Neural progenitor cell (in vitro differentiated cells): Measurements from ENCODE around the gene BFSP1. TPM values are rescaled to one million over a fixed set of nuclear protein-coding genes. Genes with fewer than 3 reads are reported as not detected.

Experiments
- DNase-seq: peaks from one replicate; pipeline ENCODE4 v3.0.0-alpha.2; 2016; ENCODE audit warnings: low spot score
- H2AFZ ChIP-seq: fragments of 200-600 bp; sonication (generic); replicated peaks from 2 replicates; pipeline ENCODE4 v1.6.1; 2016; ENCODE audit warnings: antibody characterized with exemption
- H3F3A ChIP-seq: fragments of 200-600 bp; sonication (generic); 2 replicates; pipeline ENCODE4 v1.6.1; 2016; ENCODE audit warnings: antibody characterized with exemption, low read depth
- H3K27ac ChIP-seq: fragments of 200-600 bp; sonication (generic); 2 replicates; pipeline ENCODE4 v1.5.1; 2016; ENCODE audit warnings: mild to moderate bottlenecking
- H3K27me3 ChIP-seq: fragments of 200-600 bp; sonication (generic); 2 replicates; pipeline ENCODE4 v1.6.1; 2016; ENCODE audit warnings: mild to moderate bottlenecking, moderate library complexity
- H3K36me3 ChIP-seq: fragments of 200-600 bp; sonication (generic); 2 replicates; pipeline ENCODE4 v1.5.1; 2016
- H3K4me1 ChIP-seq: fragments of 200-600 bp; sonication (generic); 2 replicates; pipeline ENCODE4 v1.6.1; 2016; ENCODE audit warnings: mixed run types
- H3K4me2 ChIP-seq: fragments of 200-600 bp; sonication (generic); 2 replicates; pipeline ENCODE4 v1.6.1; 2016
- H3K4me3 ChIP-seq: fragments of 200-600 bp; sonication (generic); 2 replicates; pipeline ENCODE4 v1.5.1; 2016
- H3K79me2 ChIP-seq: fragments of 200-600 bp; sonication (generic); 2 replicates; pipeline ENCODE4 v1.6.1; 2016; ENCODE audit warnings: low read depth
- H3K9ac ChIP-seq: fragments of 200-600 bp; sonication (generic); 2 replicates; pipeline ENCODE4 v1.6.1; 2016
- H3K9me3 ChIP-seq: fragments of 200-600 bp; sonication (generic); 2 replicates; pipeline ENCODE4 v1.5.1; 2016; ENCODE audit warnings: low read depth
- H4K20me1 ChIP-seq: fragments of 200-600 bp; sonication (generic); 2 replicates; pipeline ENCODE4 v1.6.1; 2016; ENCODE audit warnings: low read depth
- H3K27ac Mint-ChIP-seq: 3 replicates; pipeline ENCODE4 v1.8.0; 2021; ENCODE audit warnings: mixed read lengths
- H3K27me3 Mint-ChIP-seq: 2 replicates; pipeline ENCODE4 v1.8.0; 2022; ENCODE audit warnings: low read depth, mild to moderate bottlenecking, inconsistent platforms, moderate library complexity, mixed read lengths; ENCODE audit not compliant: insufficient read depth
- H3K36me3 Mint-ChIP-seq: 3 replicates; pipeline ENCODE4 v1.8.0; 2021; ENCODE audit warnings: mixed read lengths
- H3K4me1 Mint-ChIP-seq: 3 replicates; pipeline ENCODE4 v1.8.0; 2021; ENCODE audit warnings: mixed read lengths
- H3K4me3 Mint-ChIP-seq: 3 replicates; pipeline ENCODE4 v1.8.0; 2021; ENCODE audit warnings: mild to moderate bottlenecking, moderate library complexity, mixed read lengths
- H3K9me3 Mint-ChIP-seq: 3 replicates; pipeline ENCODE4 v1.8.0; 2020; ENCODE audit warnings: mixed read lengths
- EZH2 ChIP-seq: fragments of 200-600 bp; sonication (generic); IDR thresholded peaks from 2 replicates; pipeline ENCODE4 v1.6.1; 2017; ENCODE audit warnings: antibody characterized with exemption, mild to moderate bottlenecking, moderate library complexity
- EZH2phosphoT487 ChIP-seq: fragments of 200-600 bp; sonication (generic); IDR thresholded peaks from 2 replicates; pipeline ENCODE4 v1.6.1; 2017; ENCODE audit warnings: antibody characterized with exemption
- total RNA-seq: library from RNA; depleted of rRNA; stranded (reverse); fragments of >200 nt; gene quantifications from 2 replicates; pipeline ENCODE4 v1.2.3, GENCODE V29; 2015; ENCODE audit warnings: low replicate concordance
- TF ChIP-seq, protein P1 (sequence below): fragments of 200-600 bp; sonication (generic); IDR thresholded peaks from 2 replicates; pipeline ENCODE4 v1.5.1; 2017; ENCODE audit warnings: antibody characterized with exemption, mild to moderate bottlenecking

BFSP1 gene
- total RNA-seq, 1 donor from 2014 or later = not detected

DNA sequence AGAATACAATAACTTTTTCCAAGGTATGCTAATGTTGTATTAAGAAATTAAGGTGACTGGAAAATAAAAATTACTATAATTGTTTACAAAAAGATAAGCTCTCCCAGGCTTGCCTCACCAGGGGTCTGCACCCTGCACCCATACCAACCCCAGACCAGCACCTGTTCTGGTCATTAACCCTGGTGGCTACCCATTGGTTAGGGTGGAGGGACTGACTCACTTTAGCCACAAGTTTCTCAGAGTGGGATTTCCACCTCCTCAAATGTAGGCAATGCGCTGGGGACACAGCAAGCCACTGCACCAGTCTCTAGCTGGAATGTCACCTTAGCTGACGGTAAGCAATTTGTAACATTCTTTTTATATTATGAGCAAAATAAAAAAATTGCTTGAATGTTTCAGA is 83.1 kb downstream of the BFSP1 start:
- Histone ChIP-seq H3K4me3 (no peak overlapping the region), H3K79me2 (no peaks in the 10 kb centered on the region), H3K4me2 (no peak overlapping the region), H3K36me3 (no peaks in the 10 kb centered on the region), H3K9me3 (no peaks in the 10 kb centered on the region), H3K9ac (no peak overlapping the region), H3F3A (no peaks in the 10 kb centered on the region), H3K4me1 (no peaks in the 10 kb centered on the region), H4K20me1 (no peaks in the 10 kb centered on the region), H3K27me3 (no peaks in the 10 kb centered on the region), H2AFZ (no peak overlapping the region), H3K27ac (no peak overlapping the region)
- DNase-seq = no peak
- Mint-ChIP-seq H3K4me1 (no peaks in the 10 kb centered on the region), H3K4me3 (no peak overlapping the region), H3K36me3 (no peaks in the 10 kb centered on the region), H3K27me3 (peaks cover 4% of the 10 kb centered on the region), H3K9me3 (no peaks in the 10 kb centered on the region), H3K27ac (no peak overlapping the region)
- TF ChIP-seq EZH2phosphoT487 (no peak), EZH2 (no peak)
- TF ChIP-seq, protein P1, sequence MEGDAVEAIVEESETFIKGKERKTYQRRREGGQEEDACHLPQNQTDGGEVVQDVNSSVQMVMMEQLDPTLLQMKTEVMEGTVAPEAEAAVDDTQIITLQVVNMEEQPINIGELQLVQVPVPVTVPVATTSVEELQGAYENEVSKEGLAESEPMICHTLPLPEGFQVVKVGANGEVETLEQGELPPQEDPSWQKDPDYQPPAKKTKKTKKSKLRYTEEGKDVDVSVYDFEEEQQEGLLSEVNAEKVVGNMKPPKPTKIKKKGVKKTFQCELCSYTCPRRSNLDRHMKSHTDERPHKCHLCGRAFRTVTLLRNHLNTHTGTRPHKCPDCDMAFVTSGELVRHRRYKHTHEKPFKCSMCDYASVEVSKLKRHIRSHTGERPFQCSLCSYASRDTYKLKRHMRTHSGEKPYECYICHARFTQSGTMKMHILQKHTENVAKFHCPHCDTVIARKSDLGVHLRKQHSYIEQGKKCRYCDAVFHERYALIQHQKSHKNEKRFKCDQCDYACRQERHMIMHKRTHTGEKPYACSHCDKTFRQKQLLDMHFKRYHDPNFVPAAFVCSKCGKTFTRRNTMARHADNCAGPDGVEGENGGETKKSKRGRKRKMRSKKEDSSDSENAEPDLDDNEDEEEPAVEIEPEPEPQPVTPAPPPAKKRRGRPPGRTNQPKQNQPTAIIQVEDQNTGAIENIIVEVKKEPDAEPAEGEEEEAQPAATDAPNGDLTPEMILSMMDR = no peak

DNA sequence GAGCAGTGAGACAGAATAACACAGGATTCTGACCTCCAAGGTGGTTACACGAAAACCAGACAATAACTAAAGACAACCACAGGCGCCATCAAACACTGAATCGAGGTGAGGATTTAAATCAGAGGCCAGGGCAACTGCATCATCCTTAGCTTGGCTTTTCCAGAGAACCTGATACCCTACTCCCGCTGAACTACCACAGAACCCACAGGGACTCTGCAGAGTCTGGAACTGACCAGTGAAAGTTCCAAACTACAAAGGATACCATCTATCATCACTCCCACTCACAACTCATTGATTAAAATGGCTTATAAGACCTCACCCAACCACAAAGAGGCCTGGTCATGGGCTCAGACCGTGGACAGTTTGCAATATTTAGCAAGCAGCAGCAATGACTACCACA is 85.0 kb downstream of the BFSP1 start:
- Histone ChIP-seq H3K27ac (no peak overlapping the region), H3K4me1 (no peaks in the 10 kb centered on the region), H3F3A (no peaks in the 10 kb centered on the region), H3K79me2 (no peaks in the 10 kb centered on the region), H3K9ac (no peak overlapping the region), H3K27me3 (no peaks in the 10 kb centered on the region), H3K4me3 (no peak overlapping the region), H3K36me3 (no peaks in the 10 kb centered on the region), H4K20me1 (no peaks in the 10 kb centered on the region), H2AFZ (no peak overlapping the region), H3K4me2 (no peak overlapping the region), H3K9me3 (no peaks in the 10 kb centered on the region)
- TF ChIP-seq EZH2 (no peak), EZH2phosphoT487 (no peak)
- TF ChIP-seq, protein P1 = no peak
- Mint-ChIP-seq H3K9me3 (no peaks in the 10 kb centered on the region), H3K27ac (no peak overlapping the region), H3K27me3 (peaks cover 4% of the 10 kb centered on the region), H3K36me3 (no peaks in the 10 kb centered on the region), H3K4me3 (no peak overlapping the region), H3K4me1 (no peaks in the 10 kb centered on the region)
- DNase-seq = no peak

DNA sequence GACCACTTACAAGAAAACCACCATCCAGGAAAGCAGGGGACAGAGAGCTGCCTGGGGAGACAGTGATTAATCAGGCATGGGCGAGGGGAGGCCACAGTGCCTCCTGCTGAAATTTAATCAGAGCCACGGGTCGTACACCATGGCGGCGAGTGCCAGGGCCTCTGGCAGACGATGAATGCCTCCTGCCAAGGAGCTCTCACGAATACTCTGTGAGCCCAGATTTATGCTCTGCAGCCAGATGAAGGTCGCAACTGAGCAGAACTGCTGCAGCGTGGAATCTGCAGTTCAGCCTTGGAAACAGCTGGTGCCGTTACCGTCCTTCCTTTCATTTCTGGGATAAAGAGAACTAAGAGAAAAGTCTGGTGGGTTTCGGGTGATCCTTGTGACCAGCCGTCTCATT is 85.6 kb downstream of the BFSP1 start:
- Histone ChIP-seq H3K36me3 (no peaks in the 10 kb centered on the region), H3K4me1 (no peaks in the 10 kb centered on the region), H3K27me3 (no peaks in the 10 kb centered on the region), H3K4me2 (no peak overlapping the region), H3K9me3 (no peaks in the 10 kb centered on the region), H4K20me1 (no peaks in the 10 kb centered on the region), H3K79me2 (no peaks in the 10 kb centered on the region), H3K4me3 (no peak overlapping the region), H3K27ac (no peak overlapping the region), H3K9ac (no peak overlapping the region), H3F3A (no peaks in the 10 kb centered on the region), H2AFZ (no peak overlapping the region)
- H3K9me3 Mint-ChIP-seq = no peaks in the 10 kb centered on the region
- no peaks in the 10 kb centered on the region for H3K36me3 Mint-ChIP-seq
- peaks cover 4% of the 10 kb centered on the region for H3K27me3 Mint-ChIP-seq
- no peaks in the 10 kb centered on the region for H3K4me1 Mint-ChIP-seq
- no peak for DNase-seq
- H3K27ac Mint-ChIP-seq = no peak overlapping the region
- TF ChIP-seq EZH2 (no peak), EZH2phosphoT487 (no peak)
- TF ChIP-seq, protein P1 = no peak
- H3K4me3 Mint-ChIP-seq = no peak overlapping the region

DNA sequence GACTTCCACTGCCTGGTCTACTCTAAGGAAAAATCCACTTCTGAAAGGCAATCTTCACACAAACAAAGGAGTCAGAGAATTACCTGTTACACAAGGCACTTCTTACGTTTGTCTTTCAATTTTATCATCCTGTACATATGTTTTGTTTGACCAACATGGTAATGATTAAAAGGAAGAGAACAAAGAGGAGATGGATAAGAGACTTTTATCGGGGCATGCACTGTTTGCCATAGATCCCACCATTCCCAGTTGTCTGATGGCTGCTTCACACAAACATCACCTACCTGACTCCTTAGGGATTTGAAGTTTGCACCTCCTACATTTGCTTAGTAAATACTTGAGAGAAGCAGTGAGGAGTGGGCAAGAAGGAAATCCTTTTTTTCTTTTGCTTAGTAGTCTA is 87.1 kb downstream of the BFSP1 start:
- Mint-ChIP-seq H3K4me3 (no peak overlapping the region), H3K27me3 (peaks cover 4% of the 10 kb centered on the region), H3K36me3 (no peaks in the 10 kb centered on the region), H3K4me1 (no peaks in the 10 kb centered on the region), H3K9me3 (no peaks in the 10 kb centered on the region), H3K27ac (no peak overlapping the region)
- Histone ChIP-seq H4K20me1 (no peaks in the 10 kb centered on the region), H3K9ac (no peak overlapping the region), H2AFZ (no peak overlapping the region), H3K27me3 (no peaks in the 10 kb centered on the region), H3F3A (no peaks in the 10 kb centered on the region), H3K36me3 (no peaks in the 10 kb centered on the region), H3K9me3 (no peaks in the 10 kb centered on the region), H3K27ac (no peak overlapping the region), H3K79me2 (no peaks in the 10 kb centered on the region), H3K4me1 (no peaks in the 10 kb centered on the region), H3K4me3 (no peak overlapping the region), H3K4me2 (no peak overlapping the region)
- TF ChIP-seq, protein P1 = no peak
- DNase-seq = no peak
